Stimulated activated naive CD4-positive, alpha-beta T cell (primary cell): ENCODE measurements around the gene GNAI2.
"Not testable (repeated sequence)": the region's sequence is repeated elsewhere in the genome, so short reads cannot be mapped to it uniquely, and the experiment has no call there.

ENCODE experiments used
- DNase-seq, 6 experiments: peaks; one replicate each; lab custom pipeline; 2025; lab: John Stamatoyannopoulos, UW

Gene GNAI2

DNA sequence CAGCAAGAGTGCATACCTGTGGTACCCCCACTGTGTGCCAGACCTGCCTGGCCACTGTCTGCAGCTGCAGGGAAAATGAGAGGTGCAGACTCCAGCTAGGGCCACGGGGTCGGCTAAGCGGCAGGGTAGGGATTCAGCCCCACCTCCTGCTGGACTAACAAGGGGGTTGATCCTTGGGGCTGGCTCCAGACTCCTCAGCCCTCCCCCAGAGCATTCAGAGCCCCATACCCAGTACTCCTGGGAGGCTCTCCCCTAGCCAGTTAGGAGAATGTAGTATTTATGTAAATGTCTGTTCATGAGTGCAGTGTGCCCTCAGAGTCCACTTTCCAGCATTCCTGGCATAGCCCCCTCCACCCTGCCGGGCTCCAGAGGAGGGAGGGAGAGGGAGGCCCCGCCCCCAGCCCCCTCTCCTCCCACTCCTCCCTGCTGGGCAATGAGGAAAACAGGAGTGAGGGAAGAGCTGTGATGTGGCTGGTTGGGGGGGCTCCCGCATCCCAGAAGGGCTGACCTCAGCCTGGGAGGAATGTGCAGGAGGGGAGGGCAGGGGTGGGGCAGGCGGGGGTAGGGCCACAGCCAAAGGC is 28.5 kb downstream of the GNAI2 start:
- DNase-seq = no peak

GRCh38 chr3:50264964-50265485 is 29.0 kb downstream of the GNAI2 start:
- DNase-seq = no peak

DNA sequence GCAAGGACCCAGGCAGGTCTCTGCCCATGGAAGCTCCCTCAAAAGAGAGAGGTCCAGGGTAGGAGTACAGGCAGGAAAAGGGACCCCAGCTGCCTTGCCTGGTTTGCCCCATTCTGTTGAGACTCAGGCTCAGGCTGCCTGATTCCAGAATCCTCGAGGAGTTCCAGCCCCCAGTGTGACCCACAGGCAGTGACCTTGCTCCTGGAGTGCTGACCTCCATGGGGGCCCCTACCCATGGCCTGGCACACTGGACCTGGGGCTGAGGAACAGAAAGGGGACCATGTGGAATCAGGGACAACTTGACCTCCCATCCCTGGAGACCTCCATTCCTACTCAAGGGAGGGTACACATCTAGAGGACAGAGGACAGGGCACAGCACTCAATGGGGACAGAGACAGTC is 29.6 kb downstream of the GNAI2 start:
- DNase-seq = no peak

GRCh38 chr3:50266017-50266416 is 30.0 kb downstream of the GNAI2 start:
- DNase-seq = no peak

- no peak for DNase-seq
These were observed 30.8 kb downstream of the GNAI2 start for GRCh38 chr3:50266836-50267235.

DNA sequence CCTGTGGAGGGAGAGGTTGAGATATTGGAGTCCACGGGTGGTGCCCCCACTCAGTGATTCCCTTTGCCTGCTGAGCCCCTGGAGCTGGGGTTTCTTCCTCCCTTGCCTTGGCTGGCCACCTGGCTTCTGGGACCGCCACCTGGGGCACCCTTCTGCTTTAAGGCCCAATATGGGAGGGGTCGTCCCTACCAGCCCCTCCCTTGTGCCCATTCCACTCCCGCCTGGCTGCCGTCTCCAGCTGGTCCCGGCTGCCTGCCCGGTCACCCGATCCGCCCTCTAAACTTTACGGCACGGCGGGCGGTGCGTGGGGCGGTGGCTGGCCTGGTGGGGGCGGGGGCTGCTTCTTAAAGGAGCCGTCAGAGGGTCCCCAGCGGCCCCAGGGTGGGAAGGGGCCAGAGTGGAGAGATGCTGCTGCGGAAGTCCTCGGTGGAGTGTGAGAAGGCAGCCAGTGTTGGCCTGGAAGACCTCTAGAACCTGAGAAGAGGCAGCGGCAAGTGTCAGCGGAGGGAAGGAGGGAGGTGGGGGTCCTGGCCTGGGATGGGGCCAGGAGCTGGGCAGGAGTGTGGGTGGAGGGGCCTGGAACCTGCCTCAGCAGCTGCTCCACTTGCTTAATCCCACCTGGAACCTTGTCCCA is 31.4 kb downstream of the GNAI2 start:
- DNase-seq = no peak

DNA sequence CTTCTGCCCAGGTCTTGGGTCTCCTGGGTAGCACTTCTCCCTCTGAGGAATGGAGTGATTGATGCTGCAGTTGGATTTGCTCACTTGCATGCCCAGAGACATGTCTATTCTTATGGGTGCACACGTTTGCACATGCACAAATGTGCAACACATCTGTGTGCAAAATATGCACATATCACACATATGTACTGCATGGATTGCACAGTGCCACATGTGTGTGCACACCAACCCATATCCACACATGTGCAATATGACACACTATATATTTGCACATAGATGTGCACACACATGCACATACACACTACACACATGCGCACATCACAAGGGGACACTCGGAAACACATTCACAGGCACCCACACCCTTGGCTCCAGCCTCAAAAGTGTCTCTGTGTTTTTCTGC is 32.3 kb downstream of the GNAI2 start:
- no peak for DNase-seq

DNA sequence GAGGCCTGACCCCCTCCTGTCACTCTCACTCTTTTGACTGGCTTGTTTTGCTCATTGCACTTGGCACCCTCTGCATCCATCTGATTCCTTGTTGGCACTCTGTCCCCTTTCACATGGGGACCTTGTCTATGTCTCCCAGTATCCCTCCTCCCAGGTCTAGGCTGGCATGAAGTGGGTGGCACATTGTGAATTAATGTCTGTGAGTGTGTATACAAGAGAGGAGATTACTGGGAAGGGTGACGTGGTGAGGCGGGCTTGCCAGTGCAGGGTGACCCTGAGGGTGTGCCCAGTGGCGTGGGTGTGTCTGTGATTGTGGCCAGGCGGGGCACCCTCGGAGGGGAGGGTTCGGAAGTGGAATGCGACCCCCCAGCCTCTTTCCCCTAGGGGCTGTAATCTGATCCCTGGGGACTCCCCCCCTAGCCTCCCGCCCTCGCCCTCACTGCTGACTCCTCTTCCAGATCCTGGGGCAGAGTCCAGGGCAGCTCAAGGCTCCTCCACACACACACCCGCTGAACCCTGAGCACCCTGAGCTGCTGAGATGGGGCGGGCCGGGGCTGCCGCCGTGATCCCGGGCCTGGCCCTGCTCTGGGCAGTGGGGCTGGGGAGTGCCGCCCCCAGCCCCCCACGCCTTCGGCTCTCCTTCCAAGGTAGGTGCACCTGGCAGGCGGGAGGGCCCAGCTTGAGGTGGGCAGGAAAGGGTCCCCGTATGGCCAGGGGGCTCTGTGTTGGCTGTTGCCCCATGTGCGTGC is 32.9 kb downstream of the GNAI2 start, which contains the start of gene SEMA3B:
Gene SEMA3B, plus strand, starts transcription at position 445 of the 749 bp plus-strand sequence. Its CDS starts 94 bp downstream, at position 539.
- DNase-seq = no peak

GRCh38 chr3:50269460-50269859 is 33.5 kb downstream of the GNAI2 start:
- no peak for DNase-seq

GRCh38 chr3:50269977-50270413 is 34.0 kb downstream of the GNAI2 start:
- DNase-seq = no peak

DNA sequence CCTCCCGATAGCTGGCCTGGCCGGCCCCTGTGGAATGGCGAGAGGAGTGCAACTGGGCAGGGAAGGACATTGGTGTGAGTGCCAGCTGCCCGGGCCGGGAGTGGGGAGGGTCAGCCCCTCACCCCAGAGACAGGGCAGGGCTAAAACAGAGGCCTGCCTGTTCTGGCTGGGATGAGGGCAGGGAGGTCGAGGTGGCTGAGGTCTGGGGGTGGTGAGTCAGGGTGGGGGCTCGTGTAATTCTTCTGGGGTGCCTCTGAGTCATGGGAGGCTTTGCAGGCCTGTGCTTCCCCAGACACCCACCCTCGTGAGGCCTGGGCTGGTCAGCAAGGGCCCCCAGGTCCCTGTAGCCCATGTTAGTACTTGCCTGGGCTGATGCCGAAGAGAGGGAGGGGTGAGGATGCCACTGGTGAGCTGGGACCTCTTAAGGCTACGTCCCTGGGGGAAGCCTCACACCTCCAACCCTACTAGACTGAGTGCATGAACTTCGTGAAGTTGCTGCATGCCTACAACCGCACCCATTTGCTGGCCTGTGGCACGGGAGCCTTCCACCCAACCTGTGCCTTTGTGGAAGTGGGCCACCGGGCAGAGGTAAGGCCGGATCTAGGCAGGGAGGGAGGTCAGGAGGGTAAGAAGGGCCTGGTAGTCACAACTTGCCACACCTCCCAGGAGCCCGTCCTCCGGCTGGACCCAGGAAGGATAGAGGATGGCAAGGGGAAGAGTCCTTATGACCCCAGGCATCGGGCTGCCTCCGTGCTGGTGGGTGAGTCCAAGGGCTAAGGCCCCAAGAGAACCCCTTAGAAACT is 34.6 kb downstream of the GNAI2 start:
- DNase-seq = no peak

DNA sequence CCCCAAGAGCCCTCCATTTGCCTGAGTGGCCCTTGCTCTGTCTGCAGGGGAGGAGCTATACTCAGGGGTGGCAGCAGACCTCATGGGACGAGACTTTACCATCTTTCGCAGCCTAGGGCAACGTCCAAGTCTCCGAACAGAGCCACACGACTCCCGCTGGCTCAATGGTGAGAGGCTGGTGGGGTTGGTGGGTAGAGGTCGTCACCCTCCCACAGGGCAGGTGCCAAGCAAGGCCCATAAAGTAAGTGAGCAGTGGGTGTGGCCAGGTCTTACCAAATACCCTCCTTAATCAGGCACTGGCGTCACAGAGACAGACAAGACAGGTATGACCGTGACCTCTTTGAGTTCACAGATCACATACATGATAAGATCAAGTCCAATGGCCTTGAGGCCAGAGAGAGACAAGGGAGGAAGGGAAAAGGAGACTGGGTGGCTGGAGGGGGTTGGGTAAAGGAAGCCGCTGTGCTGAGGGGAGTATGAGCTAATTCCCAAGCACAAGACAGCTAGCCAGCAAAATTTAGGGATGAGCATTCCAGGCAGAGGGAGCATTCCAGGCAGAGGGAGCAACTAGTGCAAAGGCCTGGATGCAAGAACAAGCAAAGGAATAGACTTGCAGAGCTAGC is 35.4 kb downstream of the GNAI2 start:
- DNase-seq = no peak

DNA sequence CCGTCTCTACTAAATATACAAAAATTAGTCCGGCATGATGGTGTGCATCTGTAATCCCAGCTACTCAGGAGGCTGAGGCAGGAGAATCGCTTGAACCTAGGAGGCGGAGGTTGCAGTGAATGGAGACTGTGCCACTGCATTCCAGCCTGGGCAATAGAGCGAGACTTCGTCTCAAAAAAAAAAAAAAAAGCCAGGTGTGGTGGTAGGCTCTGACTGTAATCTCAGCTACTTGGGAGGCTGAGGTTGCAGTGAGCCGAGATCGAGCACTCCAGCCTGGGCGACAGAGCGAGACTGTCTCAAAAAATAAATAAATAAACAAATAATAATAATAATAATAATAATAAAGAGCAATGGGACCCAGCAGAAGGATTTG is 36.5 kb downstream of the GNAI2 start:
- not testable (repeated sequence) for DNase-seq

DNA sequence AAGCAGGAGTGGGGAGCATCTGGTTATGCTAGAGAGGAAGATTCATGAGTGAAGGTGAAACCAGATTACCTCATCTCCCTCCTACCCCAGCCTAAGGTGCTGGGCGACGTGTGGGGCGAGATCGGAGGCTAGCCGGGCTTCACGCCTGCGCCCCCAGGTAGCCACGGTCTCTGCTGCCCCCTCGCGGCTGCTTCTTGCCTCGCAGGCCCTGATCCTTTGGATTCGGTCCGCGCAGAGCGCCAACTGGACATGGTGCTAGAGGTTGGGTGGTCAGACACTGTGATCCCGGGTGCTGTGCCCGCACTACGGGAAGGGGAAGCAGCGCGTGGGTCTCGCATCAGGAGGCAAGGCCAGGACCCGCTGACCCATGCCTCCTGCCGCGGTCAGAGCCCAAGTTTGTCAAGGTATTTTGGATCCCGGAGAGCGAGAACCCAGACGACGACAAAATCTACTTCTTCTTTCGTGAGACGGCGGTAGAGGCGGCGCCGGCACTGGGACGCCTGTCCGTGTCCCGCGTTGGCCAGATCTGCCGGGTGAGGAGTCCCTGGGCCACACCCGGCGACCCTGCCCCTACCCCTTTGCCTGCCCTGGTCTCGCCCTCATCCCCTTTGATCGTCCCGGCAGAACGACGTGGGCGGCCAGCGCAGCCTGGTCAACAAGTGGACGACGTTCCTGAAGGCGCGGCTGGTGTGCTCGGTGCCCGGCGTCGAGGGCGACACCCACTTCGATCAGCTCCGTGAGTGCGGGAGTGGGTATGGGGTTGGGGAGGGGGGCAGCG is 37.1 kb downstream of the GNAI2 start:
- DNase-seq = peak; percentile 40 to 85 (median 77)

DNA sequence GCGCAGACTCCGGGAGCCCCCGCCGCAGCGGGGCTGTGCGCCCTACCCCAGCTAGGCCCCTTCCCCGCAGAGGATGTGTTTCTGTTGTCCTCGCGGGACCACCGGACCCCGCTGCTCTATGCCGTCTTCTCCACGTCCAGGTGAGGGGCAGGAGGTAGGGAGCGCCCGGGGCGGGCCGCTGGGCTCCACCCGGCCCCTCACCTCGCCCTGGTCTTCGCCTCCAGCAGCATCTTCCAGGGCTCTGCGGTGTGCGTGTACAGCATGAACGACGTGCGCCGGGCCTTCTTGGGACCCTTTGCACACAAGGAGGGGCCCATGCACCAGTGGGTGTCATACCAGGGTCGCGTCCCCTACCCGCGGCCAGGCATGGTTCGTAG is 37.7 kb downstream of the GNAI2 start:
- no peak for DNase-seq

- DNase-seq = peak; percentile 24 to 71 (median 60)
These were observed 38.5 kb downstream of the GNAI2 start for GRCh38 chr3:50274371-50275104.

GRCh38 chr3:50275141-50275995 is 39.4 kb downstream of the GNAI2 start:
- peak in 3 of 6 experiments; percentile 12 to 23 (median 13) for DNase-seq

GRCh38 chr3:50275996-50276761 is 40.2 kb downstream of the GNAI2 start:
- DNase-seq = peak in 2 of 6 experiments; percentile 16 to 23

DNA sequence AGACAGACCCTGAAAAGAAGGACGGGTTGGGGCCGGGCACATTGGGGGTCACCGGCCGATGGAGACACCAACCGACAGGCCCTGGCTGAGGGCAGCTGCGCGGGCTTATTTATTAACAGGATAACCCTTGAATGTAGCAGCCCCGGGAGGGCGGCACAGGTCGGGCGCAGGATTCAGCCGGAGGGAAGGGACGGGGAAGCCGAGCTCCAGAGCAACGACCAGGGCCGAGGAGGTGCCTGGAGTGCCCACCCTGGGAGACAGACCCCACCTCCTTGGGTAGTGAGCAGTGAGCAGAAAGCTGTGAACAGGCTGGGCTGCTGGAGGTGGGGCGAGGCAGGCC is 40.7 kb downstream of the GNAI2 start:
- DNase-seq = no peak
